GM19452 (cell line): ENCODE results near the gene TRIM2.

Experiments used
- ATAC-seq: cut with Tn5 transposase; IDR thresholded peaks from one replicate; pipeline ENCODE4 v1.9.1; 2021; ENCODE audit not compliant: unreplicated experiment

Gene TRIM2

DNA sequence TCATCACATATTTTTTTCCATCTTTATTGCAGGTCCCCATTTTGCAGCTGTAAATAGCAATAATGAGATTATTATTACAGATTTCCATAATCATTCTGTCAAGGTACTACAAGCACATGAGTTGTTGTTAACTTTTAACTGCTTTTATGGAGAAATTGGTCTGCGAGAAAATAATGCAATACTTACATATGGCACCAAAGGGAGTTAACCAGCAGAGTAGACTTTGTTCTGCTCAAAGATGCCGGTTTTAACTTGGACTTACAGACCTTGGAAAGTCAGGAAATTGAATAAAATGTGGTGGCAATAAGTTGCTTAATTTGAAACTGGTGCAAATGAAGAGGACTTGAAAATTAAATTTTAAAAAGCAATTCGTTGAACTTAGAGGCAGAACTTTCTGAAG is 119.8 kb downstream of the TRIM2 start:
- ATAC-seq: no peak

DNA sequence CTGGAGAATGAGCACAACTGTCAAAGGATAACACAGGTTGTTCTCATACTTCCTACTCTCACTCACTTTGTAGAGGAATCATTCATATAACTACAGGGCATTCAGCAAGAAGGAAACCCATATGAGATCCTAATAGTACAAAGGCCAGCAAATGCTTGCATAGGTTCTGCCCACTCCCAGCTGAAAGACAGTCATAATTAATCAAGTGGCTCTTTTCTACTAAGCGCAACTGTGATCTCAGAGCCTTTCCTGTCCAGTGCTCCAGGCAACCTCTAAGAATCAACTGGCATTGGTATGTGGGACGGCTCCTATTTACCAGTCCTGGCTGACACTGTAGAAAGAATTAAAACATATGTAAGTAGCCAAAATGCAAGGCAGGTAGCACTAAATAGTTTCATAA is 121.3 kb downstream of the TRIM2 start:
- no peak for ATAC-seq

DNA sequence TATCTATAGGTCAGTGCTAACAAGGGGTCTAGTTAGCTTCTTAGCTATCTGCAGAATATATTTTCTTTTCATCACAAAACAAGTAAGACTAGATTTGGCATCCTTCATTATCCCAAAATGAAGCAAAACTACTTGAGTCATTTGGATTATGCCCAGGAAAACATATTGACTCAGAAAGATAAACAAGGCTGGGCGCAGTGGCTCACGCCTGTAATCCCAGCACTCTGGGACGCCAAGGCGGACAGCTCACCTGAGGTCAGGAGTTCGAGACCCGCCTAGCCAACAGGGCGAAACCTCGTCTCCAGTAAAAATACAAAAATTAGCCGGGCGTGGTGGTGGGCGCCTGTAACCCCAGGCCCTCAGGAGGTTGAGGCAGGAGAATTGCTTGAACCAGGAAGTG is 122.3 kb downstream of the TRIM2 start:
- no peak for ATAC-seq

DNA sequence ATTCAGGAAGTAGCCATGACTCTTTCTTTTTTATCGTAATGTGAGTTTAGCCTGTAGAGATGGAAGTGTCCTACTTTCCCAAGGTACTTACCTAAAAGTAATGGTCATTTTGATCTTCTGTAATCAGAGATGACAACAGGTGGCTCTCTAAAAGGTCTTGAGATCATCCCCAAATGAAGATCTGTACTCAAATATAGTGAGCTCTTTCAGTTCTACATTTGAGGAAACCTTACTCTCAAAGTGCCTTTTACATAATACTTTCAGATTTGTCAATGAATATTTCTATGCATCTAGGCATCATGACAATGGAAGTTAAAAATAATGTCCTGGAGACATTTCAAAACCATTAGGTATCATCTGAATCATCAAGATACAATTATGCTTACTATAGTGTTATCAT is 123.0 kb downstream of the TRIM2 start:
- ATAC-seq: no peak

DNA sequence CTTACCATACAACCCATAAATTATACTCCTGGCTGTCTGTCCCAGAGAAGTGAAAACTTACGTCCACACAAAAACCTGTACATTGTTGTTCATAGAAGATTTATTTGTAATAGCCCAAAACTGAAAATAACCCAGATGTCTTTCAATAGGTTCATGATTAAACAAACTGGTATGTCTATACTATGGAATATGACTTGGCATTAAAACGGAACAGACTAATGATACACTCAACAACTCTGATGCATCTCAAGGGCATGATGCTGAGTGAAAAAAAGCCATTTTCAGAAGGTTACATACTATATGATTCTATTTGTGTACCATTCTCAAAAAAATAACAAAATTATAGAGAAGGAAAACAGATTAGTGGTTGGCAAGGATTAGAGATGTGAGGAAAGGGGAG is 128.7 kb downstream of the TRIM2 start:
- no peak for ATAC-seq

DNA sequence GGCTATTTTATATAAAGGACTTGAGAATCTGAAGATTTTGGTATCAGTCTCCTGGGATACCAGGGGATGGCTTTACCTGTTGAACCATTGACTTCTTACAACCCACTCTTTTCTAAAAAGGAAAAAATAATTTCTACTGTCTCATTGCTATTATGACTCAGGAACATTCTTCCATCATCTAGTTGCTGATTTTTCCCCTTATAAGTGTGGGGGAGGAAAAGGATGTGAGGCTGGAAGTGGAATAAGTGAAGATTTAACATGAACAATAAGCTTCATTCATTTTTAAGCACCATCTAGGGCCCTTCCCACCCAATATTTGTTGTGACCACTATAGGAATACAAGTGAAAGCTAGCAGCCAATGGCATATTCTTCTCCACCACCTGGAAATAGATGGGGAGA is 129.6 kb downstream of the TRIM2 start:
- ATAC-seq: no peak

DNA sequence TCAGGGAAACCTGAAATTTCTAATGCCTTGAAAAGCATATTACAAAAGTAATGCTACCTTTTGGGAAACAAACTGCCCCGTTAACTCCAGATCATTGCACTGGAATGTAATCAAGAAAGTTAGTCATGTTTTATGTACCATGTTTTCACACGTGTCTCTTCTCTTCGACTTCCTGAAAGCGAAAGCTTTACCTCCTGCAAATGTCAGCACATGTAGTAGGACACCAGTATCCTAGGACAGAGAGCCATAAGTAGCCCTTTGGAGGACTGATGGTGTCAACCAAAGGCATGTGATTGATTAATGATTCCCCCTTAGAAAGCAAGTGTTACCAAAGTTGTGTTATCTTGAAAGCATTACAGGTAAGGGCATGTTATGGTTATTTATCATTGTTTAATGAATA is 131.4 kb downstream of the TRIM2 start:
- ATAC-seq: no peak

DNA sequence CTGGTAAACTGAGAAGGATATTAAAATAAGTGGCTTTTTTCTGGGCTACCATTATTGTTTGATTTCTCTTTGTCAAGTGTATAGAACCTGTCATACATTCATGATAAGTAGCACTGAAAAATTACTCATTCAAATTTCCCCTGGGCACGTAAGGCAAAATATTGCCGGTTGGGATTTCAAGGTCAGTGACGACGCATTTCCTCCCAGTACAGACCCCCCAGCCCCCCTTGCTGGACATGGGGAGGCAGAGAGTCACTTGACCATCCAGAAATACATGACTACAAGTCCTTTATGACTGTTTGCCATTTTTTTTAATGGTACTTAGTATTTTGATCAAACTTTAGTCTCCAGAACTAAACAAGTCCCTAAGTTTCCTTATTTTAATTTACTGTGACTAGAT is 133.4 kb downstream of the TRIM2 start:
- ATAC-seq: no peak

DNA sequence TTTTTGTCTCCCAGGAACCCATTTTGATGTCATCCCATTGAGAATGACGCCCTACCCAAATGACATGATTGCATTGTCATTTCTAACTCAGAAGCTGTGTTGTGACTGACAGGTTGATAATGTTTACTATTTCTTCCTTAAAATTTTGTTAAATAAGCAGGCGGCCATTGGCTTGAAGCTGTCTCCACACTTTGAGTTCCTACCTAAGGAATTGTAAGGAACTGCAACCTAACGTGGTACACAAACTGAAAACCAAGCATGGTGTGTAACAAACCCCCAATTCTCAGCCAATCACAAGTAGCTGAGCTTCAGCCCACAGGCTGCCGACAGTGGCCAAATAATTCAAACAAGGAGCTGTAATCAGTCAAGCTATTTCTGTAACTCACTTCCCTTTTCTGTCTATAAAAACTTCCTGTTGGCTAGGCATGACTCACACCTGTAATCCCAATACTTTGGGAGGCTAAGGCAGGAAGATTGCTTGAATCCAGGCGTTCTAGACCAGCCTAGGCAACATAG is 137.4 kb downstream of the TRIM2 start:
- no peak for ATAC-seq

DNA sequence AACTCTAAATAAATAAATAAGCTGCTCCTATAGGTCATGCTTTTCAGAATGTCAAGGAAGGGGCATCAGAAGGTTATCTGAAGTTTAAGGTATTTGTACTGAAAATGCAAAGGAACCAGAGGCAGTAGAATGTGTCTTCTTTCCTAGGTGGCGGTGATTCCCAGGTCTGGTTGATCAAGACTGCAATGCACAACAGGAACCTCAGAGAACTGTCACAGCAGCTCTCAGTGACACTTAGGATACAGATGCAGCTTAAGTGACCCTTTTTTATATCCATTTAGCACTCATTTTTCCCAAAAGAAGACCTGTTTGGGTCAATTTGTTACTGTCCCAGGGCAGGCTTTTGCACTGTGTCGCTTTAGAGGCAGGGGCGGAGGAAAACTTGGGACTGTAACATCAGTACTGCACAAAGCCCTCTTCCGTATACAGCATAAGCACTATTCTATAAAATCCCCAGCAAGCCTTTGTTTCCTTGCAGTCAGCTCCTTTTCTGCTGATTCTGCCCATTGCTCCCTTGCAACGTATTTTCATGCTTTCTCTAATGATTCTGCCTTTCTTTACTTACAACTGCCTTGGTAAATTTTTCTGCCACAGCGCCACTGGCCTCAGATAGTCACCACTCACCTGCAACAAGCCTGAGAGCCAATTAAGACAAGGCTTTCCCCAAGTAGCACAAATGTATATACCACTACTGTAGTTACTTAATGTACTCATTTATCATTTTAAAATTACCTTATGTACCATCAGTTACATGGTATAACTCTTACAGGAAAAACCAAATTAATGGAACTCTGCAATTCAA is 138.7 kb downstream of the TRIM2 start:
- ATAC-seq: no peak

DNA sequence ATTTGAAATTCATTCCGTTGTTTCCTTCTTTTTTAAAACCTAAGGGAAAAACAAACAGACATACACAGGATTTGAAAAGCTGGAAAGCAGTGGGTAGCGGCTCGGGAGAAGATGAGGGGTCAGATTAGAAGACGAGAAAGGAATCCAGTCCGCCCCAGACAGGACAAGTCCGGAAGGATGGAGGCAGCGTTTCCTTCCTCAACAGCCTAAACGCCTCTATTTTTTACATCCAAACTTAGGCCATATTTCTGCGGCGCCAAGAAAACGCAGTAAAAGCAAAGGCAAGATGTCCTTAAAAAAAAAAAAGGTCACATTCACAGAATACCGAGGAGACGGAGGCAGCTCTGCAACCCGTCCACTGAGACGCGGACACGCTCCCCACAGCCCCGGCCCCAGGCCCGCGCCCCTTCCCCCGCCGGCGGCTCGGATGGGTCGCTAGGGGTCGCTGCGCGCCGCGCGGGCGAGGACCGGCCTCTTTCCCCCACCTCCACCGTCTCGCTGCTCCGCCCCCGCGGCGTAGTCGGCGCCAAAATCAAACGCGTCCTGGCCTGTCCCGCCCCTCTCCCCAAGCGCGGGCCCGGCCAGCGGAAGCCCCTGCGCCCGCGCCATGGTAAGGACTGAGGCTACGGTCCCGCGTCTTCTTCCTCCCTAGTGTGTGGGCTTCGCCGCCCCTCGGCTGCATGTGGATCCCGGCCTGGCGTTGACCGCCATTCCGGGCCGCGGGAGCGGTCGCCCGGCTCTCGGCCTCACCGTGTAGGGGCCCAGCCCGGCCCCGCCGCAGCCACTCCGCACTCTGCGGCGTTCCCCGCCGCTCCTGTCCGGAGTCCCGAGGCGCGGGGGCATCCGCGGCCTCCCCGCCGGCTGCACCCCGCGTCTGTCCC is 140.1 kb downstream of the TRIM2 start, which contains the start of gene MND1:
Gene MND1, plus strand, starts transcription at position 558 of the 881 bp plus-strand sequence. Its CDS starts 50 bp downstream, at position 608.
- peak; percentile 87 for ATAC-seq

DNA sequence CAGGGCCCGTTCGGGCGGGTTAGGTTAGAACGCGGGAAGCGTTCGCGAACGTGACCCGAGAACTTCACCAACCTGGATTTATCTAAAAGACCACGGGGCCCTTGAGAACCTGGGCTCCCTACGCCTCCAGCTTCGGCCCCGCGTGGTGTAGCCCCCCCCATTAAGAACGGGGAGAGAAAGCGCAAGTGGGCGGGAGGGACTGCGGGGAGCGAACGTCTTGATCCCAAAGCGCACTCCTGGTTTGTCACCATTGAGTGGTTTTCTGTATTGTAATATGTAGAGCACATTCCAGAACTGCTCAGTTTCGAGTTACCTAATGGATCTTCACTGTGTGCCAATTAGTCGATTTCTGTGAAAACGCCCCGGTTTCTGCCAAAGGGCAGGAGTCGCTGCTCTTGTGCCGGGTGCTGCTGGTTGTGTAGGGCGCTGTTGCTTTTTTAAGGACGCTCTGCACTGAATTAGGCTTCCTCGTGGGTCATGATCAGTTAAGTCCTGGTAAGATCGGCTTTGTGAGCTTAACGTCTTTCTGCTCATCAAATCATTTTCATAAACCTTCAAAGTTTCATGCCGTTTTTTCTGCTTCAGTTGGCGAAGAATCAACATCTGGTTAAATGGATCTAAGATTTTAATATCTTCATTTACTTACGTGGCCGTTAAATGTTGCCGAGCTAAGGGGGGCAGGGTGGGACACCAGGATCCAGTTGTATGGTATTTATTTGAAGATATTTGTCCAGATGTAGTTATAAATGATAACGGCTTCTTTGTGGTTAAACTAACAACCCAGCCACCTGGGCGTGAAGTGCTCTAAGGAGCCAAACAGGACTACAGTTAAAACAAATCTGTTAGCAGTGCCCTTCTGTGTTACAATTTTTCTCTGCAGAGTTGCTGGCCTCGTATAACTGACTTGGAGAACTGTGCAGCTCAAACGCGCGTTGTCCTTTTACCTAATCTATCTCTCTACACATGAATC is 141.1 kb downstream of the TRIM2 start:
- ATAC-seq: peak; percentile 41

DNA sequence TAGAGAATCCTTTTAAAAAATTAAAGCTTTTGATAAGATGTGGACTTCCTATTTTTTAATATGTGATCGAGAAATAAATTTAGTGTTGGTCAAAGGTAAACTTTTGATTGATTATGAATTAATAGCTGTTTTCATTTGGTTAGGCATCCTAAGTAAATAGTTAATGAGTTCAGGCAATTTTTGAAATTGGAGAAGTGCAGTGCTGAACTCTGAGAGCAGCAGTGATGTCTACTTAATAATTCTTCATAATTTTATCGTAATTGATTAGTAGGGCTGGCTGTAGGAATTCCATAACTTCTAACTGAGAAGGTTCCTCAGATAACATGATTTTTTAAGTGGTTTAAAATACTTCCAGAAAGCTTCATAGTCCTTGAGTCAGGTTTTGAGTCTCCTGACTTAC is 141.8 kb downstream of the TRIM2 start:
- ATAC-seq: no peak

DNA sequence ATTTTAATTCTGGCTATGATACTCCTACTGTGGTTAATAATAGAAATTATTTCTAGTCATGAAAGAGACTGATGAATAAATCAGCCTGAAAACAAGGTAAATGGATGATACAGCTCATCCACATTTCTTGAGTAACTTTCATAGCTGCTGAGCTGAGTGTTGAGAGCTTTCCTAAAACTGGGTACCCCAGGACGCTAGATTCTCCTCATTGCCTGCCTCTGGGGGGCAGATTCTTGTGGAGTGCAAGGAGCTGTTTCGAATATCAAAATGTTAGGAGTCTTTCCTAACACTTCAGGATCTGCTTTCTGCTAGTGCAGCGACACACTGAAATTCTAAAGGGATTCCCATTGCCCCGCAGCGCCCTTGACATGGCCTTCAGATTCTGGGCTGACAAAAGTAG is 142.3 kb downstream of the TRIM2 start:
- ATAC-seq: no peak

DNA sequence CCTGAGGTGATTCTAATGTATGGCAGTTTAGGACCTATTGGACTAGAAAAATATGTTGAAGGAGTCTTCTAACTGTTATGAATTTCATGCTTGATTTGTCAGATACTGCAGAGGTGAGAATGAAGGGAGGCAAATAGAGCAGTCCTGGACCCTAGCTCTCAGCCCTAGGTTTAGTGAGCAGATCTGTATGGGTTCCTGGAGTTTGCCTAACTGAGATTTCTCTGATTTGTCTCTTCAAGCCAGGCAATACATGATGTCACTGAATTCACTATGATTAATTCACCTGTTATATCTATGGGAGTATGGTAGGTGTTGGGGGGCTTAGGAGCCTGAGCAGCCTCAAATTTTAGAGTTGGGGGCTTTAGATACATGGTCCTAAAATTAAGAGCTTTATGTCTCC is 142.9 kb downstream of the TRIM2 start:
- no peak for ATAC-seq

DNA sequence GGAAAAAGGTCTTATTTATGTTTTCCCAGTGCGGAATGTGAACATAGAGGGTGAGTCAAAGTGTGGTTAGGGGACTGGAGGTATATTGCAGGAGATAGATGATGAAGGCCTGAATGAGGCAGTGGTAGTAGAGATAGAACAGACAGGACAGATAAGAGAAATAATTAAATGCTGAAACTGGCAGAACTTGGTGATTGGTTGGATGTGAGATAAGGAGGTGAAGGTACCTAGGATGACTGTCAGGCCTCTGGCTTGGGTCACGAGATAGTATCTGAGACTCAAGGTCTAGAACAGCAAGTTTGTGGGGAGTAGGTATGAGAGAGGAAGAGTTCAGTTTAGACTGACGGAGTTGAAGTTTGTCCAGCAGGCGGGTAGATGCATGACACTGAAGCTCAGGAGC is 143.8 kb downstream of the TRIM2 start:
- no peak for ATAC-seq

DNA sequence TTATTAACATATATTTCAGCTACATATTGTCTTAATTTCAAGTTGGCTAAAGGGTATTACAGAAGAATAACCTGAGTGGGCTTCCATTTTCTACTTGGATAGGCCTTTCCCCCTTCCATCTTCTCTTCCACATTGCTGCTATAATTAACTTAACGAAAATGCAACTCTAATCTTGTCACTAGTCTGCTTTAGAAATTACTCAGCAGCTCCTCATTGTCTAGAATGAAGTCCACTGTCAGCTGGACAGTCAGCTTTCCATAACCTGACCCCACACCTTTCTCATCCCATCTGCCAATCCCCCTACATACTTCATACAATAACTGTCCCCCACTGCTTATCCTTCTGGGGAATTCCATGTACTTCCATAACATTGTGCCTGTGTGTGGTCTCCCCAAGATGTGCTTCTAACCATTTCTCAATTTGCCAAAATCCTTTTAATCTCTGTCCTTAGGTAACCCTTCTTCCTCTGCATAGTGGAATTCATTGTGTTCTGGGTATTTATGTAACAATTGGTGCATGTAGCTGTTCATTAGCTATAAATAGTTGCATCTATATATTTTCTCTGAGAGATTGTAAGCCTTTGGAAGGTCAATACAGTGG is 145.1 kb downstream of the TRIM2 start:
- no peak for ATAC-seq

DNA sequence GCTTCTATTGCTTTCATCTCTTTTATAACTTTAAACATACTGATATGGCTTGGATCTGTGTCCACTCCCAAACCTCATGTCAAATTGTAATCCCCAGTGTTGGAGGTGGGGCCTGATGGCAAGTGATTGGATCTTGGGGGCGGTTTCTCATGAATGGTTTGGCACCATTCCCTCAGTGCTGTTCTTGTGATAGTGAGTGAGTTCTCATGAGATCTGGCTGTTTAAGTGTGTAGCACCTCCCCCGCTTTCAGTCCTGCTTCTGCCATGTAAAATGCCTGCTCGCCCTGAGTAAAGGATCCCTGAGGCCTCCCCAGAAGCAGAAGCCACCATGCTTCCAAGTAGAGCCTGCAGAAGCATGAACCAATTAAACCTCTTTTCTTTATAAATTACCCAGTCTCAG is 157.9 kb downstream of the TRIM2 start:
- ATAC-seq: no peak

DNA sequence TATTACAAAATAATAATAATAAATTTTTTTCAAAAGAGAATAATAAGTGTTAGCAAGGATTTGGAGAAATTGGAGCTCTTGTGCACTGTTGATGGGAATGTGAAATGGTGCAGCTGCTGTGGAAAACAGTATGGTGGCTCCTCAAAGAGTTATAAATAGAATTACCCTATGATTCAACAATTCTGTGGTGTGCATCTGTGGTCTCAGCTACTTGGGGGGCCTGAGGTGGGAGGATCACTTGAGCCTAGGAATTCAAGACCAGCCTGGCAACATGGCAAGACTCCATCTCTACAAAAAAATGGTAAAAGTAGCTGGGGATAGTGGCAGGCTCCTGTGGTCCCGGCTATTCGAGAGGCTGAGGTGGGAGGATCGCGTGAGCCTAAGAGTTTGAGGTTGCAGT is 159.8 kb downstream of the TRIM2 start:
- no peak for ATAC-seq

DNA sequence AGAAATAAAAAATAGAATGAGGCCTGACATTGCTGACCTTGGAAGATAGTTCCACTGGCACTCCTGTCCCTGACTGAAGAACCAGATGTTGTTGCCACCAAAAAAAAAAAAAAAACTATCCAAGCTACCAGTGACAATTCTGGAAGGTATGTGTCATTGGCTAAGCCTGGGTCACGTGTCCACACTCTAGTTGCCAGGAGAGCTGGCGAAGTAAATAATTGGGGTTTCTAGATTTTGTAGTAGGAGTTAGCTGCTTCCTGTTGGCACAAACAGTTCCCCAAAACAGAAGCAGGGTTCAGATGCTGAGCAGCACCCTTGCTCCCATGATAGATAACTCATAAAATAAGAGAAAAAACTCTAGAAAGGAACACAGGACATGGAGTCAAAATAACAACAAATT is 160.8 kb downstream of the TRIM2 start:
- no peak for ATAC-seq
